Measurements from ENCODE around the gene SF3B5.
A peak's percentile ranks its signal among the peaks of the same experiment; 100 is the strongest.

SF3B5 gene

GRCh38 chr6:144119376-144119775 is 24.0 kb upstream of the SF3B5 start:
- DNase-seq (ENCODE audit: extremely low spot score) = no peak
- ChIA-PET POLR2A (no interaction called here), CTCF (no interaction called here)
- no peak for TF ChIP-seq HDGF (IDR thresholded peaks at IDR 0.05; ENCODE audit: borderline replicate concordance)
- no peak for TF ChIP-seq ELF4 (IDR thresholded peaks at IDR 0.05)
- no peak for TF ChIP-seq FOXA1 (IDR thresholded peaks at IDR 0.05)
- TF ChIP-seq PKNOX1 (IDR thresholded peaks at IDR 0.05) = no peak
- TF ChIP-seq BHLHE40 (IDR thresholded peaks at IDR 0.05; ENCODE audit: borderline replicate concordance) = no peak
- no peak for TF ChIP-seq SUZ12 (IDR thresholded peaks at IDR 0.05)
- no peak for TF ChIP-seq FOXM1 (IDR thresholded peaks at IDR 0.05; ENCODE audit: borderline replicate concordance)
- TF ChIP-seq LEF1 (IDR thresholded peaks at IDR 0.05; ENCODE audit: borderline replicate concordance) = no peak
- TF ChIP-seq ZNF384 (IDR thresholded peaks at IDR 0.05) = no peak
- TF ChIP-seq NFRKB (IDR thresholded peaks at IDR 0.05) = no peak

- DNase-seq (ENCODE audit: extremely low spot score) = no peak
- ChIA-PET POLR2A (no interaction called here), CTCF (no interaction called here)
- TF ChIP-seq CTBP1 (IDR thresholded peaks at IDR 0.05; ENCODE audit: borderline replicate concordance) (no peak), NFRKB (IDR thresholded peaks at IDR 0.05) (no peak), SUZ12 (IDR thresholded peaks at IDR 0.05) (no peak), PKNOX1 (IDR thresholded peaks at IDR 0.05) (no peak), HDGF (IDR thresholded peaks at IDR 0.05; ENCODE audit: borderline replicate concordance) (no peak), TARDBP (IDR thresholded peaks at IDR 0.05) (no peak), BHLHE40 (IDR thresholded peaks at IDR 0.05; ENCODE audit: borderline replicate concordance) (no peak), LEF1 (IDR thresholded peaks at IDR 0.05; ENCODE audit: borderline replicate concordance) (no peak)
Observed at GRCh38 chr6:144115219-144115618, 19.8 kb upstream of the SF3B5 start.

GRCh38 chr6:144113366-144113765 is 18.0 kb upstream of the SF3B5 start:
- ChIA-PET CTCF (no interaction called here), POLR2A (no interaction called here)
- TF ChIP-seq SUZ12 (IDR thresholded peaks at IDR 0.05) (no peak), ZNF384 (IDR thresholded peaks at IDR 0.05) (no peak), TARDBP (IDR thresholded peaks at IDR 0.05) (no peak), FOXK2 (IDR thresholded peaks at IDR 0.05) (no peak), LEF1 (IDR thresholded peaks at IDR 0.05; ENCODE audit: borderline replicate concordance) (no peak), CTBP1 (IDR thresholded peaks at IDR 0.05; ENCODE audit: borderline replicate concordance) (no peak), BHLHE40 (IDR thresholded peaks at IDR 0.05; ENCODE audit: borderline replicate concordance) (no peak), SP1 (IDR thresholded peaks at IDR 0.05) (no peak), FOXM1 (IDR thresholded peaks at IDR 0.05; ENCODE audit: borderline replicate concordance) (no peak), PKNOX1 (IDR thresholded peaks at IDR 0.05) (no peak), FOXA1 (IDR thresholded peaks at IDR 0.05) (no peak), ELF4 (IDR thresholded peaks at IDR 0.05) (no peak), ARNT (IDR thresholded peaks at IDR 0.05) (no peak), L3MBTL2 (conservative IDR thresholded peaks at IDR 0.05) (no peak), HDGF (IDR thresholded peaks at IDR 0.05; ENCODE audit: borderline replicate concordance) (no peak), NFRKB (IDR thresholded peaks at IDR 0.05) (no peak)
- DNase-seq (ENCODE audit: extremely low spot score) = no peak

- CTCF ChIA-PET = interaction anchor here (0.6 to 0.7 kb wide), 2 partner anchors 68 to 372 kb away, joined by 3 to 8 read pairs; no protein-coding TSS in a partner anchor
- no peak for DNase-seq (ENCODE audit: extremely low spot score)
- POLR2A ChIA-PET = no interaction called here
- no peak for TF ChIP-seq FOXK2 (IDR thresholded peaks at IDR 0.05)
- TF ChIP-seq FOXA1 (IDR thresholded peaks at IDR 0.05) = no peak
Observed at GRCh38 chr6:144110210-144110609, 14.8 kb upstream of the SF3B5 start.

- no peak for DNase-seq (ENCODE audit: extremely low spot score)
- TF ChIP-seq SUZ12 (IDR thresholded peaks at IDR 0.05) (no peak), TARDBP (IDR thresholded peaks at IDR 0.05) (no peak), ARNT (IDR thresholded peaks at IDR 0.05) (no peak), NFRKB (IDR thresholded peaks at IDR 0.05) (no peak), ZNF384 (IDR thresholded peaks at IDR 0.05) (no peak), SP1 (IDR thresholded peaks at IDR 0.05) (no peak), FOXA1 (IDR thresholded peaks at IDR 0.05) (no peak), LEF1 (IDR thresholded peaks at IDR 0.05; ENCODE audit: borderline replicate concordance) (no peak), CTBP1 (IDR thresholded peaks at IDR 0.05; ENCODE audit: borderline replicate concordance) (no peak), ELF4 (IDR thresholded peaks at IDR 0.05) (no peak), BHLHE40 (IDR thresholded peaks at IDR 0.05; ENCODE audit: borderline replicate concordance) (no peak), HDGF (IDR thresholded peaks at IDR 0.05; ENCODE audit: borderline replicate concordance) (no peak), L3MBTL2 (conservative IDR thresholded peaks at IDR 0.05) (no peak), FOXM1 (IDR thresholded peaks at IDR 0.05; ENCODE audit: borderline replicate concordance) (no peak), FOXK2 (IDR thresholded peaks at IDR 0.05) (no peak), PKNOX1 (IDR thresholded peaks at IDR 0.05) (no peak)
- ChIA-PET CTCF (interaction anchor here (0.7 kb wide), 1 partner anchor 495 kb away, joined by 5 read pairs; no protein-coding TSS in a partner anchor), POLR2A (no interaction called here)
Observed at GRCh38 chr6:144106206-144106605, 10.8 kb upstream of the SF3B5 start.

- ChIA-PET CTCF (interaction anchor here (0.6 to 1.0 kb wide), 6 partner anchors 8 to 463 kb away, joined by 3 to 6 read pairs (median 4); no protein-coding TSS in a partner anchor), POLR2A (interaction anchor here (1.0 kb wide), 1 partner anchor 182 kb away, joined by 3 read pairs; no protein-coding TSS in a partner anchor)
- DNase-seq (ENCODE audit: extremely low spot score) = peak; percentile 60
- TF ChIP-seq BHLHE40 (IDR thresholded peaks at IDR 0.05; ENCODE audit: borderline replicate concordance) (no peak), LEF1 (IDR thresholded peaks at IDR 0.05; ENCODE audit: borderline replicate concordance) (no peak), L3MBTL2 (conservative IDR thresholded peaks at IDR 0.05) (no peak), TARDBP (IDR thresholded peaks at IDR 0.05) (no peak), ARNT (IDR thresholded peaks at IDR 0.05) (no peak), ELF4 (IDR thresholded peaks at IDR 0.05) (no peak), CTBP1 (IDR thresholded peaks at IDR 0.05; ENCODE audit: borderline replicate concordance) (no peak), FOXA1 (IDR thresholded peaks at IDR 0.05) (no peak), SUZ12 (IDR thresholded peaks at IDR 0.05) (no peak)
Observed at GRCh38 chr6:144104898-144105487, 9.6 kb upstream of the SF3B5 start.
